Panc1 (cell line): ENCODE data around the gene ZNF516.

ENCODE experiments used
- CTCF ChIP-seq: fragments of 450-650 bp; IDR thresholded peaks from 2 replicates; pipeline ENCODE4 v1.5.1; 2017; ENCODE audit warnings: mild to moderate bottlenecking
- POLR2AphosphoS5 ChIP-seq: IDR thresholded peaks from 2 replicates; pipeline ENCODE4 v1.6.1; 2012; ENCODE audit warnings: mild to moderate bottlenecking, low read depth, low read length, moderate library complexity
- REST ChIP-seq, 2 experiments: IDR thresholded peaks; 2 replicates each; pipeline ENCODE4 v1.6.1; 2011 to 2012; ENCODE audit warnings: low read depth in 2 of 2, control low read depth in 1 of 2, low read length in 1 of 2, mild to moderate bottlenecking in 1 of 2, moderate library complexity in 1 of 2; ENCODE audit not compliant: insufficient read depth in 1 of 2
- TCF7L2 ChIP-seq: IDR thresholded peaks from 2 replicates; pipeline ENCODE4 v1.6.1; 2011; ENCODE audit warnings: mild to moderate bottlenecking, low read depth, low read length, inconsistent platforms

- TF ChIP-seq CTCF (no peak), REST (IDR thresholded peaks at IDR 0.05; ENCODE audit: insufficient read depth in 1 of 2, low read depth in 2 of 2, low read length in 1 of 2) (no peak), TCF7L2 (no peak), POLR2AphosphoS5 (no peak)
Observed at GRCh38 chr18:76315722-76316230, 179.3 kb downstream of the ZNF516 start.
